ENCODE results near the gene AGPAT4.

DNA sequence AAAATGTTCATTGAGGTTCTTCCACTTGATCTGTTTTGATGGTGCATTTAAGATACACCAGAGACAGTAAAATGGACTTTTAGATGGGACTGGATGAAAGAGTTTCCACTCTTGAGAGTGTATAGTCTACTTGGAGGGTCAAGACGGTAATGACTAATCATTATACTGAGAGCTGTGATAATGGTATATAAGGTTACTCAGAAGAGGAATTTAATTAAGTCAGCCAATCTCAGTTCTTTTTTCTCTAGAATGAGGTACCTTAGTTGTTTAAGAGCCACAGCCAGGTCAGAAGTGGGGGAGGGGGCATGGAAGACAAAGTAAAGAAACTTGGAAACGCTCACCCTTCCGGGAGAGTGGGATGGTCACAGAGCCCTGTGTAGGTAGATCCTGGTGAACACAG, 158.4 kb downstream of the AGPAT4 start:
- TF ChIP-seq, protein P1, sequence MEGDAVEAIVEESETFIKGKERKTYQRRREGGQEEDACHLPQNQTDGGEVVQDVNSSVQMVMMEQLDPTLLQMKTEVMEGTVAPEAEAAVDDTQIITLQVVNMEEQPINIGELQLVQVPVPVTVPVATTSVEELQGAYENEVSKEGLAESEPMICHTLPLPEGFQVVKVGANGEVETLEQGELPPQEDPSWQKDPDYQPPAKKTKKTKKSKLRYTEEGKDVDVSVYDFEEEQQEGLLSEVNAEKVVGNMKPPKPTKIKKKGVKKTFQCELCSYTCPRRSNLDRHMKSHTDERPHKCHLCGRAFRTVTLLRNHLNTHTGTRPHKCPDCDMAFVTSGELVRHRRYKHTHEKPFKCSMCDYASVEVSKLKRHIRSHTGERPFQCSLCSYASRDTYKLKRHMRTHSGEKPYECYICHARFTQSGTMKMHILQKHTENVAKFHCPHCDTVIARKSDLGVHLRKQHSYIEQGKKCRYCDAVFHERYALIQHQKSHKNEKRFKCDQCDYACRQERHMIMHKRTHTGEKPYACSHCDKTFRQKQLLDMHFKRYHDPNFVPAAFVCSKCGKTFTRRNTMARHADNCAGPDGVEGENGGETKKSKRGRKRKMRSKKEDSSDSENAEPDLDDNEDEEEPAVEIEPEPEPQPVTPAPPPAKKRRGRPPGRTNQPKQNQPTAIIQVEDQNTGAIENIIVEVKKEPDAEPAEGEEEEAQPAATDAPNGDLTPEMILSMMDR (IDR thresholded peaks at IDR 0.05) = no peak
- TF ChIP-seq POLR2A (IDR thresholded peaks at IDR 0.05) = no peak
